ENCODE data around the gene TMBIM6. TPM values are rescaled to one million over a fixed set of nuclear protein-coding genes. Genes with fewer than 3 reads are reported as not detected.
"Not testable (repeated sequence)": the region's sequence is repeated elsewhere in the genome, so short reads cannot be mapped to it uniquely, and the experiment has no call there.

The TMBIM6 gene
- total and polyA plus RNA-seq, 2 experiments from 2014 or later = 534 to 805 TPM

DNA sequence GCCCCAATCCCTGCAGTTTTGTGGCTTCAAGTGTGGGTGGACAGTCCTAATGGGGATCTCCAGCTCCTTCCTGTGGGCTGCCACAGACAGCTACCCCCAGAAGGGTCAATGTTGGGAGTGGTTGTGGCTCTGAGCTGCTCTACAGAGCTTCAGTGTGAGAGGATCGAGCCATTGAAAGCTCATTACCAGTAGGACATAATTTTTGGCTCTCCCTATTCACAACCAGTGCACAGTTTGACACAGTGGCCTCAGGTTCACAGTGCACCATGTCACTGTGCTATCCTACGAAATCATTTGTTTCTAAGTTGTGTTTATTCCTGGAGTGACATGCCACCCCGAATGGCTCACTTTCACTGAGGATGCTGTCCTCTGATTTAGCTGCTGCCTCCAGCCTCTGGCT is 22.8 kb downstream of the TMBIM6 start:
- 94% methylated on average over 3 of the region's 3 CpGs for WGBS (ENCODE audit: low lambda C conversion rate, missing lambda C conversion rate)
- no peak for DNase-seq (ENCODE audit: low spot score)
- H3K27me3 ChIP-seq = no peaks in the 10 kb centered on the region
- no peak overlapping the region for H3K4me3 ChIP-seq
- H4K20me1 ChIP-seq (ENCODE audit: insufficient read depth, poor library complexity, severe bottlenecking) = peaks cover 3% of the 10 kb centered on the region
- no peaks in the 10 kb centered on the region for H3K79me2 ChIP-seq
- H3K4me1 ChIP-seq (ENCODE audit: insufficient read depth) = no peaks in the 10 kb centered on the region
- no peak overlapping the region for H3K4me2 ChIP-seq
- no peak overlapping the region for H3K27ac ChIP-seq
- H3K9me3 ChIP-seq (ENCODE audit: low read depth) = no peaks in the 10 kb centered on the region
- H3K36me3 ChIP-seq (replicated peaks; ENCODE audit: insufficient read depth, low read depth) = no peaks in the 10 kb centered on the region
- no peaks in the 10 kb centered on the region for H3K9me2 ChIP-seq (replicated peaks; ENCODE audit: insufficient read depth)
- no peak for TF ChIP-seq EZH2phosphoT487 (IDR thresholded peaks at IDR 0.05; ENCODE audit: low read depth, severe bottlenecking, unreplicated experiment)
- TF ChIP-seq, protein P1, sequence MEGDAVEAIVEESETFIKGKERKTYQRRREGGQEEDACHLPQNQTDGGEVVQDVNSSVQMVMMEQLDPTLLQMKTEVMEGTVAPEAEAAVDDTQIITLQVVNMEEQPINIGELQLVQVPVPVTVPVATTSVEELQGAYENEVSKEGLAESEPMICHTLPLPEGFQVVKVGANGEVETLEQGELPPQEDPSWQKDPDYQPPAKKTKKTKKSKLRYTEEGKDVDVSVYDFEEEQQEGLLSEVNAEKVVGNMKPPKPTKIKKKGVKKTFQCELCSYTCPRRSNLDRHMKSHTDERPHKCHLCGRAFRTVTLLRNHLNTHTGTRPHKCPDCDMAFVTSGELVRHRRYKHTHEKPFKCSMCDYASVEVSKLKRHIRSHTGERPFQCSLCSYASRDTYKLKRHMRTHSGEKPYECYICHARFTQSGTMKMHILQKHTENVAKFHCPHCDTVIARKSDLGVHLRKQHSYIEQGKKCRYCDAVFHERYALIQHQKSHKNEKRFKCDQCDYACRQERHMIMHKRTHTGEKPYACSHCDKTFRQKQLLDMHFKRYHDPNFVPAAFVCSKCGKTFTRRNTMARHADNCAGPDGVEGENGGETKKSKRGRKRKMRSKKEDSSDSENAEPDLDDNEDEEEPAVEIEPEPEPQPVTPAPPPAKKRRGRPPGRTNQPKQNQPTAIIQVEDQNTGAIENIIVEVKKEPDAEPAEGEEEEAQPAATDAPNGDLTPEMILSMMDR (IDR thresholded peaks at IDR 0.05; ENCODE audit: poor library complexity) = no peak
- TF ChIP-seq EZH2 (IDR thresholded peaks at IDR 0.05; ENCODE audit: borderline replicate concordance) = no peak
- H2AFZ ChIP-seq = no peak overlapping the region

DNA sequence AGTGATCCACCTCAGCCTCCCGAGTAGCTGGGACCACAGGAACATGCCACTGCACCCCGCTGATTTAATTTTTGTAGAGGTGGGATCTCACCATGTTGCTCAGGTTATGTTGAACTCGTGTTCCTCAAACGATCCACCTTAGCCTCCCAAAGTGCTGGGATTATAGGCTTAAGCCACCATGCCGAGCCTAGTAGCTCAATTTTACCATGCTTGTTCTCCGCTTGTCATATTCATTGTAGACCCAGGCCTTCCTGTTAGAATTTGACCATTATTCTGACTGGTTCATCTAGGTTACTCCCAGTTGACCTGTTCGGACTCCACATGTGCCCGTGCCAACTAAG is 24.7 kb downstream of the TMBIM6 start:
- WGBS (ENCODE audit: low lambda C conversion rate, missing lambda C conversion rate) = 91% methylated on average over 8 of the region's 8 CpGs
- no peaks in the 10 kb centered on the region for H3K36me3 ChIP-seq (replicated peaks; ENCODE audit: insufficient read depth, low read depth)
- no peaks in the 10 kb centered on the region for H3K9me2 ChIP-seq (replicated peaks; ENCODE audit: insufficient read depth)
- TF ChIP-seq EZH2 (IDR thresholded peaks at IDR 0.05; ENCODE audit: borderline replicate concordance) = no peak
- no peak for TF ChIP-seq EZH2phosphoT487 (IDR thresholded peaks at IDR 0.05; ENCODE audit: low read depth, severe bottlenecking, unreplicated experiment)
- TF ChIP-seq, protein P1 (IDR thresholded peaks at IDR 0.05; ENCODE audit: poor library complexity) = no peak
- no peaks in the 10 kb centered on the region for H3K27me3 ChIP-seq
- no peak for DNase-seq (ENCODE audit: low spot score)
- no peak overlapping the region for H3K4me3 ChIP-seq
- H2AFZ ChIP-seq = no peak overlapping the region
- no peaks in the 10 kb centered on the region for H3K4me1 ChIP-seq (ENCODE audit: insufficient read depth)
- no peak overlapping the region for H3K27ac ChIP-seq
- no peaks in the 10 kb centered on the region for H3K79me2 ChIP-seq
- no peaks in the 10 kb centered on the region for H3K9me3 ChIP-seq (ENCODE audit: low read depth)
- no peaks in the 10 kb centered on the region for H4K20me1 ChIP-seq (ENCODE audit: insufficient read depth, poor library complexity, severe bottlenecking)
- H3K4me2 ChIP-seq = no peak overlapping the region

DNA sequence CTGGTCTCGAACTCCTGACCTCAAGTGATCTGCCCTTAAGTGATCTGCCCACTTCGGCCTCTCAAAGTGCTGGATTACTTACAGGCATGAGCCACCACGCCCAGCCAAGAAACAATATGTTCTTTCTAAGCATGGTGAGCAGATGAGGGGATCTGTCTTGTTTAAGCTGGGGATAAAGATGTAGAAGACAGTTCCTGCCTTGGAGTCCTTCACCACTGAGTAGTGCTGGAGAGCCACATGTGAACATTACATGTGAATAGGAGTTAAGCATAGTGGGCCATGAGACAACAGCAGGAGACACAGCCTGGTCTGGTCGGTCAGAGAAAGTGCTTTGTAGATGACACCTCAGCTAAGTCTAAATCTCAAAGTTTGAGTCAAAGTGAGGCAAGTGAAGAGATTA is 26.0 kb downstream of the TMBIM6 start:
- no peak overlapping the region for H2AFZ ChIP-seq
- DNase-seq (ENCODE audit: low spot score) = no peak
- WGBS (ENCODE audit: low lambda C conversion rate, missing lambda C conversion rate) = 73% methylated on average over 4 of the region's 4 CpGs
- no peaks in the 10 kb centered on the region for H4K20me1 ChIP-seq (ENCODE audit: insufficient read depth, poor library complexity, severe bottlenecking)
- H3K27ac ChIP-seq = no peak overlapping the region
- no peaks in the 10 kb centered on the region for H3K9me2 ChIP-seq (replicated peaks; ENCODE audit: insufficient read depth)
- no peaks in the 10 kb centered on the region for H3K79me2 ChIP-seq
- no peaks in the 10 kb centered on the region for H3K9me3 ChIP-seq (ENCODE audit: low read depth)
- TF ChIP-seq EZH2 (IDR thresholded peaks at IDR 0.05; ENCODE audit: borderline replicate concordance) (no peak), EZH2phosphoT487 (IDR thresholded peaks at IDR 0.05; ENCODE audit: low read depth, severe bottlenecking, unreplicated experiment) (no peak)
- TF ChIP-seq, protein P1 (IDR thresholded peaks at IDR 0.05; ENCODE audit: poor library complexity) = no peak
- H3K4me2 ChIP-seq = no peak overlapping the region
- no peaks in the 10 kb centered on the region for H3K36me3 ChIP-seq (replicated peaks; ENCODE audit: insufficient read depth, low read depth)
- no peaks in the 10 kb centered on the region for H3K4me1 ChIP-seq (ENCODE audit: insufficient read depth)
- H3K4me3 ChIP-seq = no peak overlapping the region
- no peaks in the 10 kb centered on the region for H3K27me3 ChIP-seq

DNA sequence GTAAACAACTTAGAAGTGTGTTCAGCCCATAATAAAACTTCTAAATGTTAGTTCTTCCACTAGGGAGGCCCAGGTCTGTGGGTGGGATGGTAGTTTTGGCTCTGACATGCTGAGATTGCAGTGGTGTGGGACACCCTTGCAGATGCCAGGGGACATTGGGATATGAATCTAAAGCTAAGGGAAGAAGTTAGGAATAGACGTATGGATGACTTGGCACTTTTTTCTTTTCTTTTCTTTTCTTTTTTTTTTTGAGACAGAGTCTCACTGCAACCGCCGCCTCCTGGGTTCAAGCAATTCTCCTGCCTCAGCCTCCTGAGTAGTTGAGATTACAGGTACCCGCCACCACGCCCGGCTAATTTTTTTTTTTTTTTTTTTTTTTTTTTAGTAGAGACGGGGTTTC is 31.7 kb downstream of the TMBIM6 start:
- DNase-seq (ENCODE audit: low spot score); H3K4me2 ChIP-seq; H4K20me1 ChIP-seq (ENCODE audit: insufficient read depth, poor library complexity, severe bottlenecking); H3K27ac ChIP-seq; H3K79me2 ChIP-seq; H2AFZ ChIP-seq; H3K4me3 ChIP-seq; H3K36me3 ChIP-seq (replicated peaks; ENCODE audit: insufficient read depth, low read depth); H3K9me2 ChIP-seq (replicated peaks; ENCODE audit: insufficient read depth); H3K27me3 ChIP-seq; H3K4me1 ChIP-seq (ENCODE audit: insufficient read depth); H3K9me3 ChIP-seq (ENCODE audit: low read depth): not testable (repeated sequence)
- WGBS (ENCODE audit: low lambda C conversion rate, missing lambda C conversion rate) = 97% methylated on average over 7 of the region's 7 CpGs
